Measurements from ENCODE around the gene CCNE1.
"Not testable (repeated sequence)": the region's sequence is repeated elsewhere in the genome, so short reads cannot be mapped to it uniquely, and the experiment has no call there.

Gene CCNE1

DNA sequence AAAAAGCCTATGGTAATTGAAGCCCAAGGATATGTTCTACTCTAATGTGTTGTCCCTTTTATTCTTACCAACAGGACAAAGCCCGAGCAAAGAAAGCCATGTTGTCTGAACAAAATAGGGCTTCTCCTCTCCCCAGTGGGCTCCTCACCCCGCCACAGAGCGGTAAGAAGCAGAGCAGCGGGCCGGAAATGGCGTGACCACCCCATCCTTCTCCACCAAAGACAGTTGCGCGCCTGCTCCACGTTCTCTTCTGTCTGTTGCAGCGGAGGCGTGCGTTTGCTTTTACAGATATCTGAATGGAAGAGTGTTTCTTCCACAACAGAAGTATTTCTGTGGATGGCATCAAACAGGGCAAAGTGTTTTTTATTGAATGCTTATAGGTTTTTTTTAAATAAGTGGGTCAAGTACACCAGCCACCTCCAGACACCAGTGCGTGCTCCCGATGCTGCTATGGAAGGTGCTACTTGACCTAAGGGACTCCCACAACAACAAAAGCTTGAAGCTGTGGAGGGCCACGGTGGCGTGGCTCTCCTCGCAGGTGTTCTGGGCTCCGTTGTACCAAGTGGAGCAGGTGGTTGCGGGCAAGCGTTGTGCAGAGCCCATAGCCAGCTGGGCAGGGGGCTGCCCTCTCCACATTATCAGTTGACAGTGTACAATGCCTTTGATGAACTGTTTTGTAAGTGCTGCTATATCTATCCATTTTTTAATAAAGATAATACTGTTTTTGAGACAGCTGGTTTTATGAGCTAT is 12.0 kb downstream of the CCNE1 start:
- no peak overlapping the region for H3K4me3 ChIP-seq (ENCODE audit: low read depth in 1 of 2, low read length in 2 of 2)
- no peaks in the 10 kb centered on the region for H3K9me3 ChIP-seq (ENCODE audit: control insufficient read depth in 1 of 2, low read length in 2 of 2)
- H3K36me3 ChIP-seq (ENCODE audit: control insufficient read depth in 1 of 2, insufficient read depth in 2 of 2, low read length in 2 of 2): peaks cover 4 to 23% of the 10 kb centered on the region in 2 donors
- H3K27ac ChIP-seq (ENCODE audit: low read length): no peak overlapping the region
- H3K27me3 ChIP-seq (ENCODE audit: low read depth, low read length): no peaks in the 10 kb centered on the region
- no peaks in the 10 kb centered on the region for H3K4me1 ChIP-seq (ENCODE audit: control insufficient read depth in 1 of 2, insufficient read depth in 2 of 2, low read length in 2 of 2)

DNA sequence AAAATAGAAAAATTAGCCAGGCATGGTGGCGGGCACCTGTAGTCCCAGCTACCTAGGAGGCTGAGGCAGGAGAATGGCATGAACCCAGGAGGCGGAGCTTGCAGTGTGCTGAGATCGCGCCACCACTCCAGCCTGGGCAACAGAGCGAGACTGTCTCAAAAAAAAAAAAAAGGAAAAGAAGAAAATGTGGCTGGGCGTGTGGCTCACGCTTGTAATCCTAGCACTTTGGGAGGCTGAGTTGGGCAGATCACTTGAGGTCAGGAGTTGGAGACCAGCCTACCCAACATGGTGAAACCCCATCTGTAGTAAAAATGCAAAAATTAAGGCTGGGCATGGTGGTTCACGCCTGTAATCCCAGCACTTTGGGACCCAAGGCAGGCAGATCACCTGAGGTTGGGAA is 13.5 kb downstream of the CCNE1 start:
- not testable (repeated sequence) for H3K9me3 ChIP-seq (ENCODE audit: control insufficient read depth in 1 of 2, low read length in 2 of 2); H3K4me1 ChIP-seq (ENCODE audit: control insufficient read depth in 1 of 2, insufficient read depth in 2 of 2, low read length in 2 of 2); H3K4me3 ChIP-seq (ENCODE audit: low read depth in 1 of 2, low read length in 2 of 2); H3K27me3 ChIP-seq (ENCODE audit: low read depth, low read length); H3K27ac ChIP-seq (ENCODE audit: low read length)
- H3K36me3 ChIP-seq (ENCODE audit: control insufficient read depth in 1 of 2, insufficient read depth in 2 of 2, low read length in 2 of 2): peaks cover 0 to 23% of the 10 kb centered on the region in 2 donors

DNA sequence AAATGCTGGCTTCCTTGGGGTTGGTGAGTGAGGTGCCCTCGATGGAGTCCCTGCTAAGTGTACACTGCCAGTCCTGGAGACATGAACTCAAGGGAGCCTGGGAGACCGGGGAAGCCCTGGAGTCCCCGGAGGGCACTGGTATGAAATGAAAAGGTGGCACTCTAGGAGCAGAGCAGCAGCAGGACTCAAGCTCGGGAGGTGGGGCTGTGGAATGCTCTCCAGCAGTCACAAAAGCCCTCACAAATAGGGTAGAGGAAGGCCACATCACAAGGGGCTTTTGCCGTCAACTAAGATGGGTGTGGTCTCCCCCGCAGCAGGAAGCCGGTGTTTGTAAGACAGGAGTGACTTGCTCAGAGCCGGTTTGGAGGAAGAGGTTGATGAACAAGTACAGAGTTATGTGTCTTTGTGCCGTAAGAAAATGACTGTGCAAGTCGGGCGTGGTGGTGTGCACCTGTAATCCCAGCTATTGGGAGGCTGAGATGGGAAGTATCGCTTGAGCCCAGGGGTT is 19.3 kb downstream of the CCNE1 start:
- H3K27me3 ChIP-seq (ENCODE audit: low read depth, low read length): no peaks in the 10 kb centered on the region
- H3K36me3 ChIP-seq (ENCODE audit: control insufficient read depth in 1 of 2, insufficient read depth in 2 of 2, low read length in 2 of 2): no peaks in the 10 kb centered on the region
- H3K4me3 ChIP-seq (ENCODE audit: low read depth in 1 of 2, low read length in 2 of 2): no peak overlapping the region
- no peaks in the 10 kb centered on the region for H3K4me1 ChIP-seq (ENCODE audit: control insufficient read depth in 1 of 2, insufficient read depth in 2 of 2, low read length in 2 of 2)
- H3K27ac ChIP-seq (ENCODE audit: low read length): no peak overlapping the region
- no peaks in the 10 kb centered on the region for H3K9me3 ChIP-seq (ENCODE audit: control insufficient read depth in 1 of 2, low read length in 2 of 2)

- Histone ChIP-seq H3K27ac (ENCODE audit: low read length) (no peak overlapping the region), H3K4me1 (ENCODE audit: control insufficient read depth in 1 of 2, insufficient read depth in 2 of 2, low read length in 2 of 2) (no peaks in the 10 kb centered on the region), H3K27me3 (ENCODE audit: low read depth, low read length) (no peaks in the 10 kb centered on the region), H3K36me3 (ENCODE audit: control insufficient read depth in 1 of 2, insufficient read depth in 2 of 2, low read length in 2 of 2) (no peaks in the 10 kb centered on the region), H3K9me3 (ENCODE audit: control insufficient read depth in 1 of 2, low read length in 2 of 2) (no peaks in the 10 kb centered on the region), H3K4me3 (ENCODE audit: low read depth in 1 of 2, low read length in 2 of 2) (no peak overlapping the region)
Observed at GRCh38 chr19:29831686-29832085, 19.9 kb downstream of the CCNE1 start.

DNA sequence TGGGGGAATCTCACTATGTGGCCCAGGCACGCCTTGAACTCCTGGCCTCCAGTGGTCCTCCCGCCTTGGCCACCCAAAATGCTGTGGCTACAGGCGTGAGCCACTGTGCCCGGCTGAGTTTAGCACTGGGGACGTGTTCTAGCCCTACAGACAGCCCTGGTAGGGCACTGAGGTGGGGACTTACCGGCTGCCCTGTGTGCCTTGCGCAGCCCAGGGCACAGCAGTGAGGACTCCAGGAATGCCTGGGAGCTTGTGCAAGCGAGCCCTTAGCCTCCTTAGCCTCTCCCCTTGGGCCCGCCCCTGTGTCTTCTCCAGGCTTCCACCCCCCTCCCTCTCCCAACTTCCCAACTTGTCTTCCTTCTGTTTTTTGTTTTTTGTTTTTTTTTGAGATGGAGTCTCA is 21.0 kb downstream of the CCNE1 start:
- Histone ChIP-seq H3K27me3 (ENCODE audit: low read depth, low read length) (no peaks in the 10 kb centered on the region), H3K36me3 (ENCODE audit: control insufficient read depth in 1 of 2, insufficient read depth in 2 of 2, low read length in 2 of 2) (no peaks in the 10 kb centered on the region), H3K9me3 (ENCODE audit: control insufficient read depth in 1 of 2, low read length in 2 of 2) (no peaks in the 10 kb centered on the region), H3K27ac (ENCODE audit: low read length) (no peak overlapping the region), H3K4me3 (ENCODE audit: low read depth in 1 of 2, low read length in 2 of 2) (no peak overlapping the region), H3K4me1 (ENCODE audit: control insufficient read depth in 1 of 2, insufficient read depth in 2 of 2, low read length in 2 of 2) (no peaks in the 10 kb centered on the region)

GRCh38 chr19:29833614-29834261 is 21.9 kb downstream of the CCNE1 start:
- Histone ChIP-seq H3K27ac (ENCODE audit: low read length) (no peak overlapping the region), H3K36me3 (ENCODE audit: control insufficient read depth in 1 of 2, insufficient read depth in 2 of 2, low read length in 2 of 2) (no peaks in the 10 kb centered on the region), H3K4me1 (ENCODE audit: control insufficient read depth in 1 of 2, insufficient read depth in 2 of 2, low read length in 2 of 2) (no peaks in the 10 kb centered on the region), H3K9me3 (ENCODE audit: control insufficient read depth in 1 of 2, low read length in 2 of 2) (no peaks in the 10 kb centered on the region), H3K4me3 (ENCODE audit: low read depth in 1 of 2, low read length in 2 of 2) (no peak overlapping the region), H3K27me3 (ENCODE audit: low read depth, low read length) (no peaks in the 10 kb centered on the region)

- H3K36me3 ChIP-seq (ENCODE audit: control insufficient read depth in 1 of 2, insufficient read depth in 2 of 2, low read length in 2 of 2): no peaks in the 10 kb centered on the region
- no peaks in the 10 kb centered on the region for H3K27me3 ChIP-seq (ENCODE audit: low read depth, low read length)
- H3K9me3 ChIP-seq (ENCODE audit: control insufficient read depth in 1 of 2, low read length in 2 of 2): no peaks in the 10 kb centered on the region
- H3K4me1 ChIP-seq (ENCODE audit: control insufficient read depth in 1 of 2, insufficient read depth in 2 of 2, low read length in 2 of 2): no peaks in the 10 kb centered on the region
- no peak overlapping the region for H3K4me3 ChIP-seq (ENCODE audit: low read depth in 1 of 2, low read length in 2 of 2)
- H3K27ac ChIP-seq (ENCODE audit: low read length): no peak overlapping the region
Observed at GRCh38 chr19:29834991-29835846, 23.4 kb downstream of the CCNE1 start.

- H3K27me3 ChIP-seq (ENCODE audit: low read depth, low read length): no peaks in the 10 kb centered on the region
- no peaks in the 10 kb centered on the region for H3K36me3 ChIP-seq (ENCODE audit: control insufficient read depth in 1 of 2, insufficient read depth in 2 of 2, low read length in 2 of 2)
Observed at GRCh38 chr19:29836409-29836825, 24.6 kb downstream of the CCNE1 start.

GRCh38 chr19:29837448-29837981 is 25.7 kb downstream of the CCNE1 start:
- H3K27me3 ChIP-seq (ENCODE audit: low read depth, low read length): no peaks in the 10 kb centered on the region
- H3K27ac ChIP-seq (ENCODE audit: low read length): no peak overlapping the region
- H3K4me1 ChIP-seq (ENCODE audit: control insufficient read depth in 1 of 2, insufficient read depth in 2 of 2, low read length in 2 of 2): no peaks in the 10 kb centered on the region
- no peaks in the 10 kb centered on the region for H3K36me3 ChIP-seq (ENCODE audit: control insufficient read depth in 1 of 2, insufficient read depth in 2 of 2, low read length in 2 of 2)
- no peaks in the 10 kb centered on the region for H3K9me3 ChIP-seq (ENCODE audit: control insufficient read depth in 1 of 2, low read length in 2 of 2)
- no peak overlapping the region for H3K4me3 ChIP-seq (ENCODE audit: low read depth in 1 of 2, low read length in 2 of 2)

More at GRCh38 chr19:29836409-29836825, 24.6 kb downstream of the CCNE1 start:
- H3K4me1 ChIP-seq (ENCODE audit: control insufficient read depth in 1 of 2, insufficient read depth in 2 of 2, low read length in 2 of 2): no peaks in the 10 kb centered on the region
- no peak overlapping the region for H3K27ac ChIP-seq (ENCODE audit: low read length)
- H3K9me3 ChIP-seq (ENCODE audit: control insufficient read depth in 1 of 2, low read length in 2 of 2): no peaks in the 10 kb centered on the region
- H3K4me3 ChIP-seq (ENCODE audit: low read depth in 1 of 2, low read length in 2 of 2): no peak overlapping the region

DNA sequence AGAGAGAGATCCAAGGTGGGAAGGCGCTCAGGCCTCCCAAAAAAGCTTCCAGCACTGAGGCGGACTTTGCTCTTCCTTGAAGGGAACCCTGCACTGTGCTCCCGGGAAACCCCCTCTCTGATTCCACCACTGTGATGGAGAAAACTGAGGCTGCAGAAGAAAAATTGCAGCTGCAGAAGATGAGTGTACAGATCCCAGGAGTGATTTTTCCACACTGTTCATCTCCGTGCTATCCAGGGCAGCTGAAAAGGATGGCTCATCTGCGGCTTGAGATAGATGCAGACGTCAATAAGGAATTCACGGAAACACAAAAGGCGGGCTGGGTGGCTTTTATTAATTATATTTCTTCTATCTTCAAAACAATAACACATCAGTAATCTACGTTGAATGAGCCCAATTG is 26.2 kb downstream of the CCNE1 start:
- no peak overlapping the region for H3K4me3 ChIP-seq (ENCODE audit: low read depth in 1 of 2, low read length in 2 of 2)
- H3K4me1 ChIP-seq (ENCODE audit: control insufficient read depth in 1 of 2, insufficient read depth in 2 of 2, low read length in 2 of 2): peaks cover 0 to 3% of the 10 kb centered on the region in 2 donors
- no peaks in the 10 kb centered on the region for H3K27me3 ChIP-seq (ENCODE audit: low read depth, low read length)
- no peaks in the 10 kb centered on the region for H3K9me3 ChIP-seq (ENCODE audit: control insufficient read depth in 1 of 2, low read length in 2 of 2)
- no peaks in the 10 kb centered on the region for H3K36me3 ChIP-seq (ENCODE audit: control insufficient read depth in 1 of 2, insufficient read depth in 2 of 2, low read length in 2 of 2)
- H3K27ac ChIP-seq (ENCODE audit: low read length): no peak overlapping the region
